Hippocampal formation (tissue), 2 donors: ENCODE measurements around the gene BBS7.

ENCODE experiments used
- DNase-seq, 2 donors: peaks; one replicate each; lab custom pipeline; 2025; lab: John Stamatoyannopoulos, UW

Gene BBS7

GRCh38 chr4:121790976-121791375 lies 79.3 kb downstream of the BBS7 start:
- DNase-seq = no peak

- no peak for DNase-seq
Observed at GRCh38 chr4:121789960-121790829, 80.1 kb downstream of the BBS7 start.

DNA sequence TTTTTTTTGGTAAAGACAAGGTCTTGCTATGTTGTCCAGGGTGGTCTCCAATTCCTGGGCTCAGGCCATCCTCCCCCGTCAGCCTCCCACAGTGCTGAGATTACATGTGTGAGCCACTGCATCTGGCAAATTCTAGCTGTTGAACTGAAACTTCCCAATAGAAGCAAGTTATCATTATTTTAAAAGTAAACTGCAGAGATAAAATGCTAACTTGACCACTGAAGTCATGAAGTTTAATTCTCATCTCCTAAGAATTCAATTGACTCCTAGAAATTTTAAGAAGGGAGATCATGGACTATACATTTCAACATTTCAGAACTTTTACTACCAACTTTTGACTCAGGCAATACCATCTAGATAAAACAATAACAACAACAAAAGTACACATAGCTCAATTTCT lies 80.8 kb downstream of the BBS7 start:
- no peak for DNase-seq

DNA sequence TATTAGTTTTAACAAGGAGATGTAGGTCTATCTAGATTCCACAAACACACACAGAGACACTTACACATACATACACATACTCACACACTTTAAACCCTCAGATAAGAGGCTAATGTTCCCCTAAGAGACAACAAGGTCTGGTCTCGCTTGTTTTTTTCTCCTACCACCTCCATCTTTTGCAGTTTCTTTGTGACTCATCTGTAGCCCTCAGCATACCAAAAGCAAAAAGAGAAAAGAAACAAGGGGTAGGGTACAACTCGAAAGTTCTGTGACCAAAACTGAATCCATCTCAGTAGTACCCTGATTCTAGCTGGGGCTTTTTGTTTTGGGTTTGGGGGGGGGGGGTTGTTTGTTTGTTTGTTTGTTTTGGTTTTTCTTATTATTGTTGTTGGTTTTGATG lies 81.4 kb downstream of the BBS7 start:
- no peak for DNase-seq

GRCh38 chr4:121786221-121786620 lies 84.1 kb downstream of the BBS7 start:
- no peak for DNase-seq

- no peak for DNase-seq
Observed at GRCh38 chr4:121785479-121785878, 84.8 kb downstream of the BBS7 start.

DNA sequence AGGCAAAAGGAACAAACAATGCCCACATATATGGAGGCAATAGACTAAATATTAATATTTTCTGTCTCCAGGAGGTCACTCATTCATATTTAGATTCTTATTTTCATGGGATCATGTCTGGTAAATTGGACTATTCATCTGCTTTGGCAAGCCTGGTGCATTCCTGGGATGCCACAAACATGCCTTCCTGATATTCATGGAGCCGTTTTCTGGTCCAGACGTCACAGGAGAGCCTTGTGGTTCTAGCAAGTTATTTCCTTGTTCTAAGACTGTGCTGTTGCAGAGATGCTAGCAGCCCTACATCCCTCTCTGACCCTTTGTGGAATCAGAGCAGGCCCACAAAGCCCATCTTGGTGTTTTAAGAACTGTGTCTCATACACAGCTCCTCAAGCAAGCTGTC lies 85.3 kb downstream of the BBS7 start:
- DNase-seq = no peak

DNA sequence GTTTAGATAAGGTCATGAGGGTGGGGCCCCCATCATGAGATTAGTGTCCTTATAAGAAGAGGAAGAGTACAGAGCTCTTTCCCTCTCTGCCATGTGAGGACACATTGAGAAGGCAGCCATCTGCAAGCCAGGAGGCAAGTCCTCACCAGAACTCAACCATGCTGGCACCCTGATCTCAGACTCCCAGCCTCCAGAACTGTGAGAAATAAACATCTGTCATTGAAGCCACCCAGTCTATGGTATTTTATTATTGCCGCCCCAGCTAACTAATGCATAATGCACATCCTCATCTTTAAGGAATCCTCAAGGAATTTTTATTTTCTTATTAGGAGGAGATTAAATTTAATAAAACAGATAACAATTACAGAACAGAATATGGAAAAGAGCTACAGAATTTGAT lies 85.9 kb downstream of the BBS7 start:
- DNase-seq = no peak

- no peak for DNase-seq
Observed at GRCh38 chr4:121783210-121783609, 87.1 kb downstream of the BBS7 start.

- DNase-seq = no peak
Observed at GRCh38 chr4:121778991-121779628, 91.2 kb downstream of the BBS7 start.

GRCh38 chr4:121777625-121778024 lies 92.6 kb downstream of the BBS7 start:
- no peak for DNase-seq

DNA sequence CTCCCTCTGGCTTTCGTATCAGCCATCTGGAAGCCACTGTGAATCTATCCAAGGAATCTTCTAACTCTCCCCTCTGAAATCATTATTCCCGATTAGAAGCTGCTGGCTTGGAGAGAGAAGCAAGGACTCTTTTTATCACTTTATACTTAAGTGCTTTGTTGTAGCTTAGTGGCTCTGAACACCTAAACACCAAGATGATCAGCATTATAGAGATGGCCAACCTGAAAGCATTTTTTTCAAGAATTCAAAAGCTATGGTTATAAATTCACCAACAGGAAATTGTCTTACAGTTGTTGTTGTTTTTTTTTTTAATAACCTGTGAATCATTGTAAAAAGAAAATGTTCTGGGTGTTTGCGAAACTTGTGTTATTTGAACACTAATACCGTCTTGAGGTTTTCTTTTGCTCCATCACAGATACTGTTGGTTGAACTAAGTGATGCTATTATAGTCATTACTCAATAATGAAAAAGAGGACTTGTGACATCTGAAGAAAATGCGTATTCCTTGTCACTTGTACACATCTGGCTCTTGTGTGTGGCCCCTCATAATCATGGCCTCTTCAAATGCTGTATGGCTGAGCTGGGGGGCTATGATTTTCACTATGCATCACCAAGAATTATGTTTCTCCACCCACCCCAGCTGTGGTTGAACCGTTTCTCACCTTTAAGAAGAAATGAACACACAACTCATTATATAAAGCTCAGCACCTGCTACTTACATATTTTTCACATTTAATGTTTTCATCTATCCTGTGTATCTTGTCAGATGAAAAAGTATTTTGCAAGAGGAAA lies 93.5 kb downstream of the BBS7 start:
- DNase-seq = no peak
